ENCODE data around the gene NKD2. TPM values are rescaled to one million over a fixed set of nuclear protein-coding genes. Genes with fewer than 3 reads are reported as not detected.

NKD2 gene
- total and polyA plus RNA-seq, 12 donors = 0.22 to 32.8 (median 10.8) TPM

DNA sequence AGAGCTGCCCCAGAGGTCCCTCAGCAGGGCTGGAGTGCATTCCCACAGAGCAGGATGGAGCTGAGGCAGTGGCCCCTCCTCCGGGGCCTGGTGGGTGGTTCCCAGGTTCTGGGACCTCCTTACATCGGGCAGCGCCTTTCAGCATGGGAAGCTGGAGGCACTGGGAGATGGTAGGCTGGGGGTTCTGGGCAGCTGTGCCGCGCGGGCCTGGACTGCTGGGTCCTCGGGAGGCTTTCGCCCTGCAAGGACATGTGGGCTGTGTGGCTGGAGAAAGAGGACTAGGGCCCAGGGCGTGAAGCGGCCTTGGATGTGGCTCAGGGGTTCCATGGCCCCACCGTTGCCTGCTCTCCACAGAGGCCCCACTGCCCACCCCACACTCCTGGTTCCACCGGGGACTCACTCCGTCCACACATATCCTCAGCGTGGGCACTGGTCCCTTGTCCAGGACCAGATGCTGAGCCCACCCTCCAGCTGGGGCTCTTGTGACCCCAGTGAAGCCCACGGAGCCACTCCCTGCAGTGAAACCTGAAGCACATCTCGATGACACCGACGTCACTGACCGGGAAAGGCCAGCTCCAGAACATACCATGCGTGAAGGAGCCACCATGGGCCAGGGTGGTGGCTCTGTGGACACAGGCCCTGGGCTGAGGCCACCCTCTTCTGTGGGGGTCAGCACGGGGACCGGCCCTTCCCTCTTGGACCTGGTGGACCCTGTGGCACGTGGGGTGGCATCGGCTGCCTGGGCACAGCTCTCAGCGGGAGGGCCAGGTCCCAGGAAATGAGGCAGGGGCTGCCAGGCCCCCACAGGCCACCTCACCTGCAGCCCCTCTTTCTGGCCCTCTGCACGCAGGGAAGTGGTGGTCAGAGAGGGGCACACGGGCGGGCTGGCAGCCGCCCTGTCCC lies 31.5 kb upstream of the NKD2 start:
- no peaks in the 10 kb centered on the region for H3K4me1 ChIP-seq (replicated peaks in 1 of 2)
- WGBS, 4 donors = 83 to 92% (median 88%) methylated on average over 8 to 29 of the region's 29 CpGs
- intact Hi-C loops (cut with DNase I) = no loop called here
- DNase-seq = no peak
- H3K9me3 ChIP-seq (replicated peaks in 1 of 3) = no peaks in the 10 kb centered on the region
- H3K36me3 ChIP-seq (replicated peaks in 1 of 2) = no peaks in the 10 kb centered on the region
- H3K27ac ChIP-seq = no peak overlapping the region
- no peaks in the 10 kb centered on the region for H3K27me3 ChIP-seq
- no peak overlapping the region for H3K4me3 ChIP-seq
- TF ChIP-seq POLR2A (IDR thresholded peaks at IDR 0.05) = no peak
- TF ChIP-seq, protein P1, sequence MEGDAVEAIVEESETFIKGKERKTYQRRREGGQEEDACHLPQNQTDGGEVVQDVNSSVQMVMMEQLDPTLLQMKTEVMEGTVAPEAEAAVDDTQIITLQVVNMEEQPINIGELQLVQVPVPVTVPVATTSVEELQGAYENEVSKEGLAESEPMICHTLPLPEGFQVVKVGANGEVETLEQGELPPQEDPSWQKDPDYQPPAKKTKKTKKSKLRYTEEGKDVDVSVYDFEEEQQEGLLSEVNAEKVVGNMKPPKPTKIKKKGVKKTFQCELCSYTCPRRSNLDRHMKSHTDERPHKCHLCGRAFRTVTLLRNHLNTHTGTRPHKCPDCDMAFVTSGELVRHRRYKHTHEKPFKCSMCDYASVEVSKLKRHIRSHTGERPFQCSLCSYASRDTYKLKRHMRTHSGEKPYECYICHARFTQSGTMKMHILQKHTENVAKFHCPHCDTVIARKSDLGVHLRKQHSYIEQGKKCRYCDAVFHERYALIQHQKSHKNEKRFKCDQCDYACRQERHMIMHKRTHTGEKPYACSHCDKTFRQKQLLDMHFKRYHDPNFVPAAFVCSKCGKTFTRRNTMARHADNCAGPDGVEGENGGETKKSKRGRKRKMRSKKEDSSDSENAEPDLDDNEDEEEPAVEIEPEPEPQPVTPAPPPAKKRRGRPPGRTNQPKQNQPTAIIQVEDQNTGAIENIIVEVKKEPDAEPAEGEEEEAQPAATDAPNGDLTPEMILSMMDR (IDR thresholded peaks at IDR 0.05) = no peak

DNA sequence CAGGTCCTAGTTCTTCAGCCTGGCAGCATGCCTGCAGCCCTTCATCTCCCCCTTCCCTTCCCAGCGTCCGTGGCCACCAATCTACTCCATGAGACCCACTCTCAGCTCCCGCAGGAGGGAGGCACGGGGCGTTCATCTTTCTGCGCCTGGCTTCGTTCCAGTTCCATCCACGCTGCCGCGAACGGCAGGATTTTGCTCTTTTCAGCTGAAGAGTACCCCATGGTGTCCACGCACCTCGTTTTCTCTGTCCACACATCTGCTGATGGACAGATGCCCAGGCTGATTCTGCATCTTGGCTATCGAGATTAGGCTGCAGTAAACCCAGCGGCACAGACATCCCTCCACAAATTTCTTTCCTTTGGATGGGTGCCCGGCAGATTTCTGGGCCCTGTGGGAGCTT lies 30.5 kb upstream of the NKD2 start:
- intact Hi-C loops (cut with DNase I) = no loop called here
- H3K27ac ChIP-seq = no peak overlapping the region
- no peak overlapping the region for H3K4me3 ChIP-seq
- no peaks in the 10 kb centered on the region for H3K36me3 ChIP-seq (replicated peaks in 1 of 2)
- TF ChIP-seq POLR2A (IDR thresholded peaks at IDR 0.05) = no peak
- TF ChIP-seq, protein P1 (IDR thresholded peaks at IDR 0.05) = no peak
- no peak for DNase-seq
- 65 to 83% (median 77%) methylated on average over 16 of the region's 16 CpGs for WGBS, 4 donors
- no peaks in the 10 kb centered on the region for H3K9me3 ChIP-seq (replicated peaks in 1 of 3)
- no peaks in the 10 kb centered on the region for H3K27me3 ChIP-seq
- no peaks in the 10 kb centered on the region for H3K4me1 ChIP-seq (replicated peaks in 1 of 2)

GRCh38 chr5:978693-979092 lies 29.9 kb upstream of the NKD2 start:
- WGBS, 4 donors = 62 to 71% (median 67%) methylated on average over 7 to 10 of the region's 10 CpGs
- TF ChIP-seq, protein P1 (IDR thresholded peaks at IDR 0.05) = no peak
- no peak for TF ChIP-seq POLR2A (IDR thresholded peaks at IDR 0.05)
- peak in 1 of 7 donors; percentile 35 for DNase-seq
- H3K27me3 ChIP-seq = no peaks in the 10 kb centered on the region
- no peaks in the 10 kb centered on the region for H3K36me3 ChIP-seq (replicated peaks in 1 of 2)
- no peaks in the 10 kb centered on the region for H3K4me1 ChIP-seq (replicated peaks in 1 of 2)
- intact Hi-C loops (cut with DNase I) = no loop called here
- H3K27ac ChIP-seq = no peak overlapping the region
- H3K9me3 ChIP-seq (replicated peaks in 1 of 3) = no peaks in the 10 kb centered on the region
- H3K4me3 ChIP-seq = no peak overlapping the region

DNA sequence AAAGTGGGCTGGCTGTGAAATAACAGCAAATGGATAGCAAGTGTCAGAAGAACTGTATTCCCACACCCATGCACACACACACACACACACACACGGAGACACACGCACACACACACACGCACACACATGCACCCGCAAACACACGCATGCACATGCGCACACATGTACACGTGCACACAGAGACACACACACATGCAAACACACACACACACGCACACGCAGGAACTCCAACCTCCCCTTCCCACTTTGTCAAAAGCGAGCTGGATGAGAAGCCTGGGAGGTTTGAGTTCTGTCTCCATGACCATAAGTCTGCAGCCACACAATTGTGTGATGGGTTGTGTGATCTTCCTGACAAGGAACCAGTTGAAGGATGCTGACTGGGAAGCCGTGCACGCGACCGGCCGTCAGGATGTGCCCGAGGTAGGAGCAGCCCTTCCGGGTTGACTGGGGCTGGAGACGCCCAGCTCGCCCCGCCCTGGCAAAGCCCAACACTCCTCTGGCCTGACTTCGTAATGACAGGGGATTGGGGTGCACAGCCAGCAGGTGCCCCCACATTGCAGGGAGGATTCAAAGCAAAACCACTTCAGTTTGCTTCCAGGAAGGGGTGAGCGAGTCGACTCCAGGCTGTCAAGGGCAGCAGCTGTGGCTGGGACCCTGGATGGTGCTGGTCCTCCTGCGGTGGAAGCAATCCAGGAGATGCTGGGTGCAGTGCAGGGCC lies 29.3 kb upstream of the NKD2 start:
- no peaks in the 10 kb centered on the region for H3K9me3 ChIP-seq (replicated peaks in 1 of 3)
- H3K4me3 ChIP-seq = no peak overlapping the region
- intact Hi-C loops (cut with DNase I) = no loop called here
- WGBS, 4 donors = 82 to 92% (median 87%) methylated on average over 11 to 24 of the region's 24 CpGs
- DNase-seq = no peak
- no peak overlapping the region for H3K27ac ChIP-seq
- no peaks in the 10 kb centered on the region for H3K4me1 ChIP-seq (replicated peaks in 1 of 2)
- no peak for TF ChIP-seq POLR2A (IDR thresholded peaks at IDR 0.05)
- TF ChIP-seq, protein P1 (IDR thresholded peaks at IDR 0.05) = no peak
- no peaks in the 10 kb centered on the region for H3K36me3 ChIP-seq (replicated peaks in 1 of 2)
- H3K27me3 ChIP-seq = no peaks in the 10 kb centered on the region

All from adrenal gland (tissue), 12 donors.